ENCODE data around the gene XPOT. TPM values are rescaled to one million over a fixed set of nuclear protein-coding genes. Genes with fewer than 3 reads are reported as not detected.

The XPOT gene
- total RNA-seq, 4 donors from 2014 or later = 24.5 to 27.6 (median 26.8) TPM

DNA sequence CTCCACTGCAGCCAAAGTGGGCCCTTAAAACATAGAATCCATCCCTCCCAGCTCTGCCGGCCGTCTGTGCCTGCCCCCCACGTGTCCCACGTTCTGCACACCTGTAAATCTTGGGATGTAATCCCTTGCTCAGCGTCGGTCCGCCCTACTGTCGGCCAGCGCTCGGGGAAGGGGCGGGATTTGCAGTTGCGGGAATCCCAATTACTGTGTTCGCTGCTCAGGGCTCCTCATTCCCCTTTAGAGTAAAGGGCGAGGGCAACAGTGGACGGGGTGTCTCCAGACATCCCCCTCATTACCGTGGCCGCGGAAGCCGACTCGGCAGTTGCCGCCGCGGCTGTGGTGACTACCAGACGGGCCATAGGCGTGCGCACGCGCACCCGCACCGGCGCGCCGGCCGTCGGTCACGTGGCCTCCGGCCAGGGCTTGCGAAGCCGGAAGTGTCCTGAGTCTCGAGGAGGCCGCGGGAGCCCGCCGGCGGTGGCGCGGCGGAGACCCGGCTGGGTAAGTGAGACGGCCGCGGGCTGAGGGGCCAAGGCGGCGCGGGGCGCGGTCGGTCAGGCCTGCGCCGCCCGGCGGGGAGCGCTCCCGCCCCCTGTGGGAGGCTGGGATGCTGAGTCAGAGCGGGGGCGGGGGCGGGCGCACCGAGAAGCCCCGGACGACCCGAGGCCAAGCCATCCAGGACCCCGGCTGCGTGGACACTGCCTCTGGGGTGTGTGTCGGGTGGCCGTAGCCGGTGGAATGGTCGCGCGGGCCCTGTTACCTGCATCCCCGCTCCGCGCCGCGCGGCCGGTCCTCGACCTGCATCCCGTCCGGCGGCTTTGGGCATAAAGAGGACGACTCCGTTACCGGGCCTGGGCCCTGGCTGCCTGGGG, 47.7 kb downstream of the XPOT start, which contains the start of gene TBK1:
TSS of gene TBK1 (plus strand) at position 434 of the 872 bp plus-strand sequence. CDS start 3,751 bp downstream, outside the sequence.
- H3K4me1 ChIP-seq = peaks cover 13 to 40% (median 35%) of the 10 kb centered on the region in 4 donors
- H3K9me3 ChIP-seq = no peaks in the 10 kb centered on the region
- 0% methylated on average over 34 of the region's 94 CpGs for WGBS
- TF ChIP-seq, protein P1, sequence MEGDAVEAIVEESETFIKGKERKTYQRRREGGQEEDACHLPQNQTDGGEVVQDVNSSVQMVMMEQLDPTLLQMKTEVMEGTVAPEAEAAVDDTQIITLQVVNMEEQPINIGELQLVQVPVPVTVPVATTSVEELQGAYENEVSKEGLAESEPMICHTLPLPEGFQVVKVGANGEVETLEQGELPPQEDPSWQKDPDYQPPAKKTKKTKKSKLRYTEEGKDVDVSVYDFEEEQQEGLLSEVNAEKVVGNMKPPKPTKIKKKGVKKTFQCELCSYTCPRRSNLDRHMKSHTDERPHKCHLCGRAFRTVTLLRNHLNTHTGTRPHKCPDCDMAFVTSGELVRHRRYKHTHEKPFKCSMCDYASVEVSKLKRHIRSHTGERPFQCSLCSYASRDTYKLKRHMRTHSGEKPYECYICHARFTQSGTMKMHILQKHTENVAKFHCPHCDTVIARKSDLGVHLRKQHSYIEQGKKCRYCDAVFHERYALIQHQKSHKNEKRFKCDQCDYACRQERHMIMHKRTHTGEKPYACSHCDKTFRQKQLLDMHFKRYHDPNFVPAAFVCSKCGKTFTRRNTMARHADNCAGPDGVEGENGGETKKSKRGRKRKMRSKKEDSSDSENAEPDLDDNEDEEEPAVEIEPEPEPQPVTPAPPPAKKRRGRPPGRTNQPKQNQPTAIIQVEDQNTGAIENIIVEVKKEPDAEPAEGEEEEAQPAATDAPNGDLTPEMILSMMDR (IDR thresholded peaks at IDR 0.05) = peak in 1 of 3 experiments; percentile 23
- TF ChIP-seq POLR2AphosphoS5 (IDR thresholded peaks at IDR 0.05) (peak; percentile 87 to 91), EP300 (IDR thresholded peaks at IDR 0.05) (no peak), POLR2A (IDR thresholded peaks at IDR 0.05; ENCODE audit: low read depth) (peak; percentile 14)
- intact Hi-C loops (cut with DNase I) = loop anchor here (5.0 kb wide), 2 partner anchors 45 to 245 kb away; no protein-coding TSS in a partner anchor
- no peaks in the 10 kb centered on the region for H3K27me3 ChIP-seq
- peaks cover under 1 to 23% (median 14%) of the 10 kb centered on the region in 4 donors for H3K36me3 ChIP-seq
- DNase-seq (ENCODE audit: extremely low spot score) = peak; percentile 97
- peak within 1 kb of the TSS; percentile 93 to 99 (median 98) for H3K27ac ChIP-seq (replicated peaks in 1 of 4)
- H3K4me3 ChIP-seq = peak within 1 kb of the TSS; percentile 89 to 98 (median 94)

DNA sequence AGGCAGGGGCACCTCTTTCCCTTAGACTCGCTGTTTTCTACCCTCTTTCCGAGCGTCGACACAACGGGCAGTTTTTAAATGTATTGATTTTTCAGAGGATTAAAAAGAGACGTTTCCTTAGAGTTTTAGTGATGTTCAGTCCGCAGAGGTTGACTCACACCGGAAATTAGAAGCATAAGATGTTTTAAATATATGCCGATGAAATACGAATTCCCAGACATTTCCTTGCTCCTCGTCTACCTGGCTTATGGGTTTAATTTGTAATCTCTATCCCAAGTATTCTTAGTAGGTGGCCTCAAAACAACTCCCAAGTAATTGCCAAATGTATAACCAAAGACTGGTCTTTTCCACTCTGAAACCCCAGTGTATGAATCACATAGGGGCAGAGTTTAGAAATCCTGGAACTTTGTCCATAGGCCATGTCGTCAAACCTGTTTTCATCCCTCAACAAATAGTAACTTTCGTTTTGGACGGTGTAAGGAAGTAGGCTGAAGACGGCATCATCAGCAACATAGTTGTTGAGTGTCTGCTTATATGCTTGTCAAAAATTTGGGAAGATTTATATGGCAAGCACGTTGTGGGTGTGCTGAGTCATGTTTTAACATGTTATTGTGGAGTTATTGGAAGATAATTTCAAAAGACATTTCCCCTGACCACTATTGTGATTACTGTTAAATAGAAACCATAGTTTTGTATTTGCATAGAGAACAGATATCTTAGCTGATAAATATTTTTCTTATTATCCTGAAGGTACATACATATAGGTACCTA, 48.6 kb downstream of the XPOT start:
- no peak for DNase-seq (ENCODE audit: extremely low spot score)
- peaks cover 13 to 41% (median 38%) of the 10 kb centered on the region in 4 donors for H3K4me1 ChIP-seq
- intact Hi-C loops (cut with DNase I) = loop anchor here (5.0 kb wide), 2 partner anchors 45 to 245 kb away; no protein-coding TSS in a partner anchor
- no peaks in the 10 kb centered on the region for H3K9me3 ChIP-seq
- H3K27ac ChIP-seq (replicated peaks in 1 of 4) = peak overlapping the region; percentile 93 to 99 (median 98)
- no peaks in the 10 kb centered on the region for H3K27me3 ChIP-seq
- 1% methylated on average over 16 of the region's 16 CpGs for WGBS
- peaks cover 0 to 21% (median 8%) of the 10 kb centered on the region in 4 donors for H3K36me3 ChIP-seq
- TF ChIP-seq, protein P1 (IDR thresholded peaks at IDR 0.05) = no peak
- TF ChIP-seq POLR2AphosphoS5 (IDR thresholded peaks at IDR 0.05) = peak; percentile 33 to 47
- peak overlapping the region; percentile 89 to 98 (median 94) for H3K4me3 ChIP-seq

DNA sequence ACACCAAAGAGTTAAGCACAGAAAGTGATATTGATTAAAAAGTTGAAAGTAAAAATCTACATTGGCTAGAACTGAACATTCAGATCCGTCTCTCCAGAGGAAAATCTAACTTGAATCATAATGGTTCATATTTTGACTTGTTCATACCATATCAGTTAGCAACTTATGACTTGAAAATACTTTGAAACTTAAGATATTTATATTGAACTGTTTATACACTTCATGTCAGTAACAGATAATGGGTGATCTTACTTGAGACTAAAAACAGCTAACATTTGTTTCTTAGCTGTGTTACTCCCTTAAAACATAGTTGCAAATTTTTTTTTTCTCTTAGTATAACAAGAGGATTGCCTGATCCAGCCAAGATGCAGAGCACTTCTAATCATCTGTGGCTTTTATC, 51.3 kb downstream of the XPOT start:
- no peaks in the 10 kb centered on the region for H3K27me3 ChIP-seq
- no peaks in the 10 kb centered on the region for H3K9me3 ChIP-seq
- H3K4me1 ChIP-seq = peaks cover 16 to 60% (median 51%) of the 10 kb centered on the region in 4 donors
- TF ChIP-seq, protein P1 (IDR thresholded peaks at IDR 0.05) = no peak
- TF ChIP-seq EP300 (IDR thresholded peaks at IDR 0.05) (no peak), POLR2A (IDR thresholded peaks at IDR 0.05; ENCODE audit: low read depth) (no peak), POLR2AphosphoS5 (IDR thresholded peaks at IDR 0.05) (no peak)
- H3K27ac ChIP-seq (replicated peaks in 1 of 4) = no peak overlapping the region
- WGBS = 63% methylated on average over 1 of the region's 1 CpG
- peaks cover 2 to 18% (median 8%) of the 10 kb centered on the region in 4 donors for H3K36me3 ChIP-seq
- intact Hi-C loops (cut with DNase I) = no loop called here
- H3K4me3 ChIP-seq = no peak overlapping the region
- DNase-seq (ENCODE audit: extremely low spot score) = no peak

DNA sequence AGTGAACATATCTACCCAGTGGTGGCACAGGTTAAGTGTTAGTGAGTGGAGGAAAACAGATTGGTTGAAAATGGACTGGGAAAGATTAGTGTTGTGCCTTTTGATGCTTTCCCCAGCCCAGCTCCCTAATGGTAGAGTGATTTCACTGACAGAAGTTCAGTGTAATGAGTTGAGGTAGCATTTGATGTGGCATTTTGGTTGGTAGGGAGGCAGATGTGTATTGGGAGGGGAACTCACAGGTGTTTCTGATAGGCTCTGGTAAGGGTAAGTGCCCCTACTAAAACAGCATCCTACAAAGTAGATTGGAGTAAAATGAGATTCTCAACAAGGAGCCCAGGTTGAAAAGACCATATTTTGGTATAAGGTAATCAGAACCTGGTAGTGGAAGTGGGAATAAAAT, 51.9 kb downstream of the XPOT start:
- peaks cover 11 to 54% (median 47%) of the 10 kb centered on the region in 4 donors for H3K4me1 ChIP-seq
- TF ChIP-seq POLR2AphosphoS5 (IDR thresholded peaks at IDR 0.05) (no peak), POLR2A (IDR thresholded peaks at IDR 0.05; ENCODE audit: low read depth) (no peak), EP300 (IDR thresholded peaks at IDR 0.05) (no peak)
- TF ChIP-seq, protein P1 (IDR thresholded peaks at IDR 0.05) = no peak
- H3K36me3 ChIP-seq = peaks cover 6 to 24% (median 10%) of the 10 kb centered on the region in 4 donors
- no peaks in the 10 kb centered on the region for H3K27me3 ChIP-seq
- H3K27ac ChIP-seq (replicated peaks in 1 of 4) = no peak overlapping the region
- H3K4me3 ChIP-seq = no peak overlapping the region
- no peaks in the 10 kb centered on the region for H3K9me3 ChIP-seq
- DNase-seq (ENCODE audit: extremely low spot score) = no peak
- intact Hi-C loops (cut with DNase I) = no loop called here

Data from esophagus muscularis mucosa (tissue), 4 donors.